Measurements from ENCODE around the gene KDM4C.
"Not testable (repeated sequence)": the region's sequence is repeated elsewhere in the genome, so short reads cannot be mapped to it uniquely, and the experiment has no call there.

DNA sequence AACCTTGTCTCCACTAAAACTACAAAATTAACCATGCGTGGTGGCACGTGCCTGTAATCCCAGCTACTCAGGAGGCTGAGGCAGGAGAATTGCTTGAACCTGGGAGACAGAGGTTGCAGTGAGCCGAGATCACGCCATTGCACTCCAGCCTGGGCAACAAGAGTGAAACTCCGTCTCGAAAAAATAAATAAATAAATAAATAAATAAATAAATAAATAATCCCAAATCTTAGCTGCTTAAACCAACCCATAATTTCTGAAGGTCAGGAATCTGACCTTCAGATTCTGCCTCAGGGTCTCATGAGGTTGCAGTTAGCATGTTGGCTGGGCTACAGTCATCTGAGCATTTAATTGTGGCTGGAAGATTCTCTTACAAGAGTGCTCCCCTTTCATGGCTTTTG, 48.5 kb downstream of the KDM4C start:
- not testable (repeated sequence) for TF ChIP-seq POLR2A (IDR thresholded peaks at IDR 0.05; ENCODE audit: low read depth, low read length); POLR2AphosphoS5 (IDR thresholded peaks at IDR 0.05; ENCODE audit: low read depth, low read length); TAF1 (IDR thresholded peaks at IDR 0.05; ENCODE audit: borderline replicate concordance, low read depth, low read length)
